Type B pancreatic cell (in vitro differentiated cells): ENCODE measurements around the gene ASCC2. TPM values are rescaled to one million over a fixed set of nuclear protein-coding genes. Genes with fewer than 3 reads are reported as not detected.

ENCODE experiments used
- DNase-seq: peaks from one replicate; pipeline ENCODE4 v3.0.0; 2021; ENCODE audit warnings: mixed read lengths; ENCODE audit not compliant: unreplicated experiment; ENCODE audit errors: extremely low spot score
- H3K27ac Mint-ChIP-seq: 2 replicates; pipeline ENCODE4 v1.8.0; 2021; ENCODE audit warnings: mild to moderate bottlenecking, mixed read lengths
- H3K27me3 Mint-ChIP-seq: 2 replicates; pipeline ENCODE4 v1.8.0; 2021; ENCODE audit warnings: mixed read lengths
- H3K36me3 Mint-ChIP-seq: 2 replicates; pipeline ENCODE4 v1.8.0; 2021; ENCODE audit warnings: mixed read lengths
- H3K4me1 Mint-ChIP-seq: one replicate; pipeline ENCODE4 v1.8.0; 2021; ENCODE audit warnings: mixed read lengths; ENCODE audit not compliant: unreplicated experiment
- H3K4me3 Mint-ChIP-seq: 2 replicates; pipeline ENCODE4 v1.8.0; 2021; ENCODE audit warnings: mild to moderate bottlenecking, mixed read lengths
- H3K9me3 Mint-ChIP-seq: 2 replicates; pipeline ENCODE4 v1.8.0; 2021; ENCODE audit warnings: mixed read lengths
- CTCF ChIP-seq: fragments of 200-600 bp; sonication (generic); conservative IDR thresholded peaks from 2 replicates; pipeline ENCODE4 v1.5.0; 2021; ENCODE audit warnings: antibody characterized with exemption, mild to moderate bottlenecking
- total RNA-seq: library from RNA; stranded (reverse); gene quantifications from 2 replicates; pipeline ENCODE4 v1.2.1, GENCODE V29; 2021; ENCODE audit warnings: low replicate concordance

The ASCC2 gene
- total RNA-seq, 1 donor from 2014 or later = 47.6 TPM

GRCh38 chr22:29816539-29816938 lies 21.5 kb downstream of the ASCC2 start:
- H3K27ac Mint-ChIP-seq = no peak overlapping the region
- H3K4me1 Mint-ChIP-seq = peaks cover 11% of the 10 kb centered on the region
- H3K9me3 Mint-ChIP-seq = no peaks in the 10 kb centered on the region
- peaks cover 45% of the 10 kb centered on the region for H3K36me3 Mint-ChIP-seq
- no peak overlapping the region for H3K4me3 Mint-ChIP-seq
- TF ChIP-seq CTCF = no peak
- H3K27me3 Mint-ChIP-seq = peaks cover 2% of the 10 kb centered on the region
- DNase-seq = no peak

- peaks cover under 1% of the 10 kb centered on the region for H3K27me3 Mint-ChIP-seq
- no peak for DNase-seq
- H3K27ac Mint-ChIP-seq = no peak overlapping the region
- H3K36me3 Mint-ChIP-seq = peaks cover 41% of the 10 kb centered on the region
- H3K9me3 Mint-ChIP-seq = no peaks in the 10 kb centered on the region
- no peak for TF ChIP-seq CTCF
- H3K4me3 Mint-ChIP-seq = no peak overlapping the region
- H3K4me1 Mint-ChIP-seq = peaks cover 7% of the 10 kb centered on the region
Measured at GRCh38 chr22:29816128-29816527, 21.9 kb downstream of the ASCC2 start.

GRCh38 chr22:29815580-29815979 lies 22.5 kb downstream of the ASCC2 start:
- Mint-ChIP-seq H3K9me3 (no peaks in the 10 kb centered on the region), H3K4me3 (no peak overlapping the region), H3K36me3 (peaks cover 39% of the 10 kb centered on the region), H3K27ac (no peak overlapping the region), H3K27me3 (no peaks in the 10 kb centered on the region), H3K4me1 (peaks cover 5% of the 10 kb centered on the region)
- no peak for TF ChIP-seq CTCF
- no peak for DNase-seq

GRCh38 chr22:29814003-29814402 lies 24.1 kb downstream of the ASCC2 start:
- Mint-ChIP-seq H3K27ac (peak overlapping the region; percentile 48), H3K4me3 (no peak overlapping the region), H3K4me1 (peaks cover 5% of the 10 kb centered on the region), H3K27me3 (no peaks in the 10 kb centered on the region), H3K9me3 (no peaks in the 10 kb centered on the region), H3K36me3 (peaks cover 41% of the 10 kb centered on the region)
- TF ChIP-seq CTCF = no peak
- DNase-seq = no peak

- peak; percentile 30 for TF ChIP-seq CTCF
- Mint-ChIP-seq H3K4me1 (peaks cover 5% of the 10 kb centered on the region), H3K27ac (peak overlapping the region; percentile 48), H3K36me3 (peaks cover 41% of the 10 kb centered on the region), H3K27me3 (no peaks in the 10 kb centered on the region), H3K4me3 (no peak overlapping the region), H3K9me3 (no peaks in the 10 kb centered on the region)
- no peak for DNase-seq
Measured at GRCh38 chr22:29813563-29813962, 24.5 kb downstream of the ASCC2 start.

- Mint-ChIP-seq H3K4me1 (peaks cover 5% of the 10 kb centered on the region), H3K27me3 (no peaks in the 10 kb centered on the region), H3K36me3 (peaks cover 42% of the 10 kb centered on the region), H3K27ac (no peak overlapping the region), H3K9me3 (no peaks in the 10 kb centered on the region), H3K4me3 (no peak overlapping the region)
- no peak for DNase-seq
- no peak for TF ChIP-seq CTCF
Measured at GRCh38 chr22:29813126-29813525, 24.9 kb downstream of the ASCC2 start.
